Skeletal muscle satellite cell (primary cell): ENCODE data around the gene THOP1. TPM values are rescaled to one million over a fixed set of nuclear protein-coding genes. Genes with fewer than 3 reads are reported as not detected.
A peak's percentile ranks its signal among the peaks of the same experiment; 100 is the strongest.

Experiments
- H3K27me3 ChIP-seq: 2 replicates; pipeline ENCODE4 v1.7.0; 2013; ENCODE audit warnings: low read length; ENCODE audit not compliant: control insufficient read depth, insufficient read depth
- H3K36me3 ChIP-seq: 2 replicates; pipeline ENCODE4 v1.7.0; 2013; ENCODE audit warnings: mild to moderate bottlenecking, control low read depth, low read length; ENCODE audit not compliant: insufficient read depth
- H3K4me1 ChIP-seq: 2 replicates; pipeline ENCODE4 v1.7.0; 2013; ENCODE audit warnings: low read length; ENCODE audit not compliant: control insufficient read depth, insufficient read depth
- H3K4me2 ChIP-seq: 2 replicates; pipeline ENCODE4 v1.7.0; 2013; ENCODE audit warnings: mild to moderate bottlenecking, low read length
- H3K4me3 ChIP-seq: 2 replicates; pipeline ENCODE4 v1.7.0; 2013; ENCODE audit warnings: low read length
- H3K9ac ChIP-seq: 2 replicates; pipeline ENCODE4 v1.7.0; 2013; ENCODE audit warnings: mild to moderate bottlenecking, low read depth, low read length, moderate library complexity
- H3K9me3 ChIP-seq: replicated peaks from 2 replicates; pipeline ENCODE4 v1.7.0; 2013; ENCODE audit warnings: mild to moderate bottlenecking, control low read depth, low read length
- total RNA-seq: library from RNA; depleted of rRNA; stranded (reverse); fragments of >200 nt; gene quantifications from 2 replicates; pipeline ENCODE4 v1.2.3, GENCODE V29; 2012; rRNA removed

Gene THOP1
- total RNA-seq, result 144 and 150 TPM in 2 replicates

- Histone ChIP-seq H3K27me3 (no peaks in the 10 kb centered on the region), H3K9me3 (no peaks in the 10 kb centered on the region), H3K4me3 (peak within 1 kb of the TSS; percentile 95), H3K4me1 (peaks cover 31% of the 10 kb centered on the region), H3K36me3 (peaks cover 9% of the 10 kb centered on the region), H3K4me2 (peak within 1 kb of the TSS; percentile 84), H3K9ac (peak within 1 kb of the TSS; percentile 92)
These were observed at the start of gene THOP1 for GRCh38 chr19:2785244-2785997. Gene THOP1 (plus strand): TSS chr19:2785503. CDS start chr19:2785663, 160 bp downstream.

- no peak overlapping the region for H3K4me3 ChIP-seq
- peaks cover 4% of the 10 kb centered on the region for H3K4me1 ChIP-seq
- H3K27me3 ChIP-seq, result no peaks in the 10 kb centered on the region
- no peaks in the 10 kb centered on the region for H3K9me3 ChIP-seq
- H3K9ac ChIP-seq, result no peak overlapping the region
- H3K36me3 ChIP-seq, result peaks cover 16% of the 10 kb centered on the region
- H3K4me2 ChIP-seq, result no peak overlapping the region
These were observed 48.6 kb upstream of the THOP1 start for GRCh38 chr19:2736550-2737190.

- Histone ChIP-seq H3K4me1 (peaks cover 4% of the 10 kb centered on the region), H3K27me3 (peaks cover 9% of the 10 kb centered on the region), H3K4me2 (peak within 1 kb of the TSS; percentile 90), H3K9ac (peak within 1 kb of the TSS; percentile 89), H3K36me3 (peaks cover 16% of the 10 kb centered on the region), H3K9me3 (no peaks in the 10 kb centered on the region), H3K4me3 (peak within 1 kb of the TSS; percentile 97)
These were observed 45.5 kb upstream of the THOP1 start, which contains the start of gene SLC39A3 for GRCh38 chr19:2739602-2740313. Gene SLC39A3 (minus strand): TSS chr19:2740017. CDS start chr19:2737257, 2,760 bp downstream.

GRCh38 chr19:2740314-2740656 is 45.0 kb upstream of the THOP1 start:
- Histone ChIP-seq H3K9me3 (no peaks in the 10 kb centered on the region), H3K27me3 (peaks cover 10% of the 10 kb centered on the region), H3K4me3 (no peak overlapping the region), H3K36me3 (peaks cover 16% of the 10 kb centered on the region), H3K4me1 (peaks cover 4% of the 10 kb centered on the region), H3K4me2 (peak overlapping the region; percentile 38), H3K9ac (no peak overlapping the region)

GRCh38 chr19:2743099-2743498 is 42.2 kb upstream of the THOP1 start:
- no peak overlapping the region for H3K4me2 ChIP-seq
- H3K4me3 ChIP-seq, result no peak overlapping the region
- H3K9ac ChIP-seq, result no peak overlapping the region
- peaks cover 13% of the 10 kb centered on the region for H3K27me3 ChIP-seq
- peaks cover 4% of the 10 kb centered on the region for H3K4me1 ChIP-seq
- no peaks in the 10 kb centered on the region for H3K9me3 ChIP-seq
- H3K36me3 ChIP-seq, result no peaks in the 10 kb centered on the region

- peaks cover 2% of the 10 kb centered on the region for H3K4me1 ChIP-seq
- no peak overlapping the region for H3K9ac ChIP-seq
- no peaks in the 10 kb centered on the region for H3K36me3 ChIP-seq
- peaks cover 13% of the 10 kb centered on the region for H3K27me3 ChIP-seq
- H3K9me3 ChIP-seq, result no peaks in the 10 kb centered on the region
- H3K4me2 ChIP-seq, result no peak overlapping the region
- H3K4me3 ChIP-seq, result no peak overlapping the region
These were observed 41.2 kb upstream of the THOP1 start for GRCh38 chr19:2744113-2744512.

GRCh38 chr19:2747349-2747748 is 38.0 kb upstream of the THOP1 start:
- Histone ChIP-seq H3K9me3 (no peaks in the 10 kb centered on the region), H3K27me3 (peaks cover 13% of the 10 kb centered on the region), H3K36me3 (no peaks in the 10 kb centered on the region), H3K4me2 (no peak overlapping the region), H3K4me1 (no peaks in the 10 kb centered on the region), H3K9ac (no peak overlapping the region), H3K4me3 (no peak overlapping the region)

GRCh38 chr19:2750808-2751437 is 34.4 kb upstream of the THOP1 start:
- Histone ChIP-seq H3K4me3 (no peak overlapping the region), H3K36me3 (peaks cover 27% of the 10 kb centered on the region), H3K4me2 (no peak overlapping the region), H3K9me3 (no peaks in the 10 kb centered on the region), H3K4me1 (no peaks in the 10 kb centered on the region), H3K27me3 (peaks cover 3% of the 10 kb centered on the region), H3K9ac (no peak overlapping the region)

- no peaks in the 10 kb centered on the region for H3K4me1 ChIP-seq
- H3K9ac ChIP-seq, result no peak overlapping the region
- no peak overlapping the region for H3K4me3 ChIP-seq
- peaks cover 28% of the 10 kb centered on the region for H3K36me3 ChIP-seq
- H3K4me2 ChIP-seq, result no peak overlapping the region
- no peaks in the 10 kb centered on the region for H3K9me3 ChIP-seq
- no peaks in the 10 kb centered on the region for H3K27me3 ChIP-seq
These were observed 33.9 kb upstream of the THOP1 start for GRCh38 chr19:2751438-2751830.

GRCh38 chr19:2754659-2755447 is 30.4 kb upstream of the THOP1 start:
- H3K4me1 ChIP-seq, result no peaks in the 10 kb centered on the region
- H3K4me3 ChIP-seq, result no peak overlapping the region
- H3K36me3 ChIP-seq, result peaks cover 45% of the 10 kb centered on the region
- no peaks in the 10 kb centered on the region for H3K27me3 ChIP-seq
- no peak overlapping the region for H3K4me2 ChIP-seq
- no peaks in the 10 kb centered on the region for H3K9me3 ChIP-seq
- no peak overlapping the region for H3K9ac ChIP-seq

- peaks cover 45% of the 10 kb centered on the region for H3K36me3 ChIP-seq
- no peaks in the 10 kb centered on the region for H3K27me3 ChIP-seq
- no peaks in the 10 kb centered on the region for H3K9me3 ChIP-seq
- no peak overlapping the region for H3K4me2 ChIP-seq
- H3K4me3 ChIP-seq, result no peak overlapping the region
- H3K4me1 ChIP-seq, result no peaks in the 10 kb centered on the region
- no peak overlapping the region for H3K9ac ChIP-seq
These were observed 29.9 kb upstream of the THOP1 start for GRCh38 chr19:2755448-2755705.
